ENCODE data around the gene PPP1CA.

Gene PPP1CA

DNA sequence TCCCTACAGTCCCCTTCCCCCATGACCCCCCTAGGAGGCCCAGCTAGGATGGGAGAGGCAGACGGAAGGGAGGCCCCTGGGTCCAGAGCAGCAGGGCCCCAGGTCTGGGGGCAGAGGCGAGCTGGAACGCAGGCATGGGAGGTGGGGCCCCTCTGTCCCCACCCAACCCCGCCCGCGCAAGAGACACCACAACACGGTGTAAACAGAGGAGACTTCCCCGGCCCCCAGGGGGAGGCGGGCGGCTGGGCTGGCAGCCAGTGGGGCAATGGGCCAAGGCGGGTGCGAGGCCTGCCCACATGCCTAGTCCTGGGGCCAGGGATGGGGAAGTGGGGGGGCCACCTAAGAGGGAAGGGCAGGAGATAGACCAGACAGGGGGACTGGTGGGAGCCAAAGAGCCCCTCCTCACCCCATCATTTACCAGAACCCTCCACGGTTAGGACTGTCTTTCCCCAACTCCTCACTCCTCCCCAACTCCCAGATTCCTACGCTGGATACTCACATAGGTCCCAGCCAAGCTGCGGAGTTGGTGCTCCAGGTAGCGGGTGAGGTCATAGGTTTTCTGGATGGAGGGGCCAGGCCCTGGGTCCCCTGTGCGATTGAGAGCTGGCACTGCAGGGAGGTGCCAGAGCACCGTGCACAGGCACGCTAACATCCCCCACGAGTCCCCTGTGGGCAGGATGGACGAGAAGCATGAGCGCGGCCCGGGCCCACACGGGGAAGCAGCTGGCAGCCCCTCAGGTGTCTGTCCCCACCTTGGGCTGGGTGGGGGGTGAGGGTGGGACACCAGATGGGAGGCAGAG, 34.5 kb downstream of the PPP1CA start:
- FAIRE-seq: no peak

DNA sequence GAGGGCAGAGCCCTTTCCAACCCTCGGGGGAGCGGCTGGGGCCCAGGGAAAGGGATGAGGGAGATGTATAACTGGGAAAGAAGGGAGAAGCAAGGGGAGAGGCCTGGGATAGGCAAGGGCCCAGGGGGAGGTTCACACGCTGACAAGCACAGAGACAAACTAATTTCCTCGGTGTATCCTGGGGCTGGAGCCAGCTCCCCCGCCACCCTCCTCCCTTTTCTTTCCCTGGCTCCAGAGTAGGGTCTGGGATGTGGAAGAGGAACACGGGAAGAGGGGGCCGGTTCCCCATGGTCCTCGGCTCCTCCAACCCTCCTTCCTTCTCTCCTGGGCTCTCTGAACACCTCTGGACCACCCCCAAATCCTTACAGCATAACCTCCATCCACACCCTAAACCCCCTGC, 35.1 kb downstream of the PPP1CA start:
- no peak for FAIRE-seq

DNA sequence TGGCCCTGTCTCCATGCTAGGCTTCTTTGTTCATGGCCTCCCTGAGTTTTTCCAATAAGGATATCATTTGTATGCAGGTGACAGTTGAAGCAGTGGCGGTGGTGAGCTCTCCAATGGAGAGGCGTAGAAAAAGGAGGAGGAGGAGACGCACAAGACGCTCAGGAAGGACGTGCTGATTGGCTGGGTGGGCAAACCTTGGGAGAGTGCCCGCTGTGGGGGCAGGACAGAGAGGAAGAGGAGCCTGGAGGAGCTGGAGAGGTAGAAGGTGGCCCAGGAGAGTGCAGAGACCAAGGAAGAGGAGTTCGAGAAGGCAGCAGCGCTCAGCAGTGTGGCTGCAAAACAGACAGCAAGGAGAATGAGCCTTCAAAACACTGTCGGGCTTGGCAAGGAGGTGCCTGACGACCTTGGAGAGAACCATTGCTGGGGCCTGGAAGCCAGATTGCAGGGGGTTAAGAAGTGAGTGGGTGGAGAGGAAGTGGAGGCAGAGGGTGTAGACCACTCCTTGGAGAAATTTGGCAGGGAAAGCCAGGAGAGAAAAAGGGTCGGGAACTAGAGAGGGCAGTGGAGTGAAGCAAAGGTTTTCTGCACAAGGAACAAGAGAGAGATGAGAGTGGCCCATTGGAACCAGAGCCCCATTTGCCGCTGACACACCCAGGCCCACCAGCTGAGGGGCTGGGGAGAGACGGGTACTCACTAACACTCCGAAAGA, 35.8 kb downstream of the PPP1CA start:
- FAIRE-seq: no peak

DNA sequence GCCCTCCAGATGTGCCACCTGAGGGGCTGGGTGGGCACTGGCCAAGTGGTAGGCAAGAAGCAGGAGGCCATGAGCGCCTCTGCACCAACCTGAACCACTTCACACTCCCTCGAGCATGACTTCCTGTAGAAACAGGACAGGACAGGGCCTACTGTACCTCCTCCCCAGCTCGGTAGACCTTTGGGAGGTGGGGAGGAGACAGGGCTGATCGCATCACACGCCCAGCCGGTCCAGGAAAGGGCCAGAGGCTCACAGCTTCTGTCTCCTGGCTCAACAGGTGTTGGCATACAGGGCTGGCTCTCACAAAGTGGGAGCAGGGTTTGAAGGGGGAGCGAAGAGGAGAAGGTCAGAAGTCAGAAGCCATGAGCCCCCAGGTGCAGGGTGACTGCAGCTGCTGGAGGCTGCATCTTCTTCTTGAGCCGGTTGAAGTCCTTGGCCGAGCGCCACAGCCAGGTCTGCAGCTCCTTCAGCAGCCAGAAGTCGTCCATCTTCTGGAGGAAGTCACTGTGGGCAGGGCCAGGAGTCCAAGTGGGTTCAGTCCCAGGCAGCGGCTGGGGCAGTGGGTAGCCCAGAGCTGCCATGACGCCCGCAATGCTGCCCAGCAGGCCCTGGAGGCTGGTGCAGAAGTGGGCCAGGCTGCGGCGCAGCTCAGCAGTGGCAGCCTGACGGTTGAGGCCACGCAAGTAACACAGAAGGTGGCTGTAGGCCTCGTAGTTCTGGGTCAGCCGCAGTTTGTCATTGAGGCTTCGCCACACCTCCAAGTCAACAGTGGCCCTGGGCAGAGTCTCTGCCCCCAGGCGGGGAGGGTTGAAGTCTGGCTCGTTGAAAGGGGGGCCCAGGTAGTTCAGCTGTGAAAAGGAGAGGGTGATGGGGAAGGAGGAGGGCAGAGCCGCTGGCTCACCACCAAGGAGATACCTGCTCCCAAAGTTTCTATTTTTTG, 36.6 kb downstream of the PPP1CA start:
- no peak for FAIRE-seq

DNA sequence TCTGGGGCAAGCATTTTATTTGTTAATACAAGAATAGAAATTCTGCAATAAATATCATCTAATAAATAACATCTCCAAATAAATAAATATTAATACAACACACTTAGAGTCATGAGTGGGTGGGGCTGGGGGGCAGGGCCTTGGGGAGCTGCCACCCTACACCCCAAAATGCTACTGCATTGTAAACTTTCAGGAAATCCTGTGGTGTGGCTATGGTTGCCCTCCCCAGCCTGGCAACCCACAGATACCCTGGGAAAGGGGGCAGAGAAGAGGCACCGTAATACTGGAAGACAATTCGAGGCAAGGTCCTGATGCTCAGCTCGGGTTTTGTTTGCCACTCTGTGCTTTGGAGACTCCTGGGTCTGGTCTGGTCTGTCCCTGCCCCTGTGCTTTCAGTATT, 37.5 kb downstream of the PPP1CA start:
- FAIRE-seq: no peak

- FAIRE-seq: no peak
These were observed 43.6 kb downstream of the PPP1CA start for GRCh38 chr11:67357831-67358670.

DNA sequence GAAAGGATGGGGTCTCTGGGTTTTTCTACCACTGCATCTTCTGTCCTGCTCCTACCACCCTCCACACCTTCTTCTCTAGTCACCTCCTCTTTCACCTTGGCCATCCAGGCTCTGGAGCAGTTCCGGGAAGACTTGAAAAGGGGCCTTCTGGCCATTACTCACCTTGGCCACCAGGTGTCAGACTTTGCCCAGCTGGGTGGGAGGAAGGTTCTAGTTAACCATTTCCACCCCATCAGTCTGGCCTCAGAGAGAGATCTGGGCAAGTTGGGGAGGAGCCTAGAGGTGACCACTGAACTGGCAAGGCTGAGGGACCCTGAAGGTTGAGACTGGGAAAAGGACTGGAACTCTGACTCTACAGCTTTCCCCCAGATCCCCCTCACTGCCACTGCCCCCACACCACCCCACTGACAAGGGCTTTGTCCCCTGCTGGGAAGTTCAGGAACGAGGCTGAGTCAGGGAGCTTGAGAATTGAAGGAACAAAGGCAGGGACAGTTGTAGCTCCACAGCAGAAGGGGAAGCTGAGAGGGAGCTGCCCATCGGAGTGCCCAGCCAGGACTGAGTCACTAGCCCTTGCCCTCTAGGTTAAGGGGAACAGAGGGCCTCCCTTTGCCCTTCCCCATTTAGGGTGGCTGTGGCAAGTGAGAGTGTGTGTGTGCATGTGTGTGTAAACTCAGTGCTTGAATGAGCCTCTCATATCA, 44.6 kb downstream of the PPP1CA start:
- FAIRE-seq: no peak

GRCh38 chr11:67356387-67356863, 45.2 kb downstream of the PPP1CA start:
- FAIRE-seq: no peak

DNA sequence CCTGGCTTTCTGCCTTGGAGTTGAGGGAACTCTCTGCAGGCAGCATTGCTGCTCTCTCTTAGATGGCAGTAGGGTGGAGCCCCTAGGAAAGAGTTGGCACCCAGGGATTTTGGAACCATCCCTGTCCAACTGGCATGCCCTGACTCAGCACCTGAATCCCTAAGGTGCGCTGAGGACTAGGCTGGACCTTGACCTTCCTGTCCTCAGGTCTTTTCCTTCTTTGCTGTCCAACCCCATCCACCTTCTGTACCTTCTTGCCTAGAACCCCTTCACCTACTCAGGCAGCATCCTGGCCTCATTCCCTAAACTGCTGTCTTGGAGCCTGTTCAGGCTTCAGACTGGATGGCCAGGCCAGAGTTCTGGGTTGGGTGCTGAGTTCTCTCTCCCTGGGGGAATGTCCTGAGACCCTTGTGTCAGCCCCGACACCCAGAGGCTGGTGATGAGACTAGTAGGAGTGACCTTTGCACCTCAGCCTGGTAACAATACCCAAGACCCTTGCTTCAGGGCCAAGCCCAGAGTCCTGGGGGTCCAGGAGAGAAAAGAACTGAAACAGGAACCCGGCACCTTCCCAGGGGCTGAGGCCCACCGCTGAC, 45.8 kb downstream of the PPP1CA start:
- FAIRE-seq: no peak

- no peak for FAIRE-seq
These were observed 46.5 kb downstream of the PPP1CA start for GRCh38 chr11:67355023-67355793.

DNA sequence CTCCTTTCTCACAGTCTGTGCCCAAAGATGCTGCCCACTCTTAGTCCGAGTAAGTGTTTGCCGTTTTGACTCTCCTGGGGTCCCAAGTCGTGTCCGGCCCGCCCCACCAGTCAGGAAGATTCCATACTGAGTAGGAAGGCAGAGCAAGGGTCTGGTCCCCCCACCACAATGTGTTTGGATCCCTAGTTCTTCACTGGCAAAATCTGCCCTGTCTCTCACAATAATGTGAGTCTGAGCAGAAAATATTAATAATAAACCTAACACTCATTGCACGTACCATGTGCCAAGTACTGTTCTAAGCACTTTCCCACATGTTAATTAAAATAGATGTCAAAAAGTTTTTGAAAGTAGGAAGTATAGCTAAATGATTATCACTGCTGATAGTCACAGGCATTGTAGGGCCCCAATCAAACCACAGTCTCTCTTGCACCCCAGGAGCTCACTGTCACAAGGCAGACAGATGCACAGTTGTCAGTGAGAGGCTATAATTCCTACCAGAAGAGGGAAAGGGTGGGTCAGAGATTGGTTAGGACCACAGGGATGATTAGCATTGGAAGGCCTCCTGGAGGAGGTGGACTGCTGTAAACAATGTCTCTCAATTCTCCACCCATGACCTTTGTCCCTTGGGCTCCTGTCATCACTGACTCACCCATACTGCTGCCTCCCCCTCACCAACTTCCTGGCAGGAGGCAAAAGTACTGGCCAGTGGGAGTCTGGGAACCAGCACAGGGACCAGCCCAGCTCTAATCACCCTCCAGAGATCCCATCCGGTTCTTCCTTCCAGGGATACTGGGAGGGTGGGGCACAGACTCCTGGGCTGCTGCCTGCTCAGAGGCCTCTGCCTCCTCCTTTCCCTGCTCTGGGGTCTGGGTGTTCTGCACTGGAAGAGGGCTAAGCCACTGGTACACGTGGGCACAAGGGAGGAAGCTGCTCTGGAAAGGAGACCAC, 47.3 kb downstream of the PPP1CA start:
- no peak for FAIRE-seq

GRCh38 chr11:67353317-67354074, 48.2 kb downstream of the PPP1CA start, which contains the start of gene POLD4:
Gene POLD4, minus strand, starts transcription at chr11:67353546. Its CDS starts 147 bp downstream, at chr11:67353399.
- no peak for FAIRE-seq

DNA sequence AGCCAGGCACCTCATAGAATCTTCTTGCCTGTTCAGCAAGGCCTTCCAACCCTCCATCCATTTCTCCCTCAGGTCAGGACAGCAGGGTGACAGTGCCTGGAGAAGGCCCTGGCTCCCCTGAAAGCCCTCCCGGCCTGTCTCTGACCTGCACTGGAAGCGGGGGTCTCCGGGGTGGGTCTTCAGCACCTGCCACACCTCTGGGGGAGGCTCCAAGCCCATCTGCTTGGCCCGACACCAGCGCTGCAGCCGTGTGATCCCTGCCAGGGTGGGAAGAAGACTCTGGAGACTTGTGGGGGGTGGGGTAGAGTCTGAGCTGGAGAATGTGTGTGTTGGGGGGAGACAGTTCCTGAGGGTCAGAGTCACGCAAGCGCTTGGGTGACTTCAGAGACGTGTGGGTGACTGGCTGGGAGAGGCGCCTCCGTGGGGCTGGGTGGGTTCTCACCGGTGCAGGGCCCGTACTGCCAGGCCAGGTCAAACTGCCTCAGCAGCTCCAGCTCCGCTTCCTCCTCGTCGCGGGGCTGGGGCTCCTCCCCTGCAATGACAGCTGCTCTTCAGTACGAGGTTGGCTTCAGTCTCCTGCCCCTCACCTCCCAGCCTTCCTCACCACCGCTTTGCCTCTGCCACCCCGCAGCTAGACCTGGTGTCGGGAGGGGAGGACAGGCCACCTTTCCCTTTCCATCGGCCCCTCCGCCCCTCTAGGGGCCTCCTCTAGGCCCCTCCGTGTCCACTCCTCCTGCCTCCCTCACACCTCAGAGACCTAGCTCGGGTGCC, 48.9 kb downstream of the PPP1CA start:
- FAIRE-seq: no peak

- no peak for FAIRE-seq
These were observed 50.2 kb downstream of the PPP1CA start for GRCh38 chr11:67351275-67352005.

- FAIRE-seq: no peak
These were observed 51.7 kb downstream of the PPP1CA start for GRCh38 chr11:67349928-67350465.

GRCh38 chr11:67349457-67349856, 52.2 kb downstream of the PPP1CA start:
- FAIRE-seq: no peak
